ENCODE measurements around the gene ZNF358. TPM values are rescaled to one million over a fixed set of nuclear protein-coding genes. Genes with fewer than 3 reads are reported as not detected.

Gene ZNF358
- total RNA-seq, 3 donors from 2014 or later: 34.0 to 65.3 (median 34.7) TPM

DNA sequence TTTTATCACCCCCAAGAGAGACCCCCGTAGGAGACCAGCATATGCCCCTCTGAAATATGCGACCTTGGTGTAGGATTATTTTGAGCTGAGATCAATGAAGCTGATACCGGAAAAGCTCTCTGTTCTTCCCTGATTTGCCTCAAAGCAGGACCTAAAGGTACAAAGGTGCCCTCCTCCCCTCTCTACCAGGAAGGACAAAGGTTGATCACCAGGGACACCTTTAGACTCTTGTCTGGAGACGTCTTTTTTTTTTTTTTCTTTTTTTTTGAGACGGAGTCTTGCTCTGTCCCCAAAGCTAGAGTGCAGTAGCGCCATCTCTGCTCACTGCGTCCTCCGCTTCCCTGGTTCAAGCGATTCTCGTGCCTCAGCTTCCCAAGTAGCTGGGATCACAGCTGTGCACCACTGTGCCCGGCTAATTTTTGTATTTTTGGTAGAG, 26.3 kb upstream of the ZNF358 start:
- Histone ChIP-seq H3K4me1 (peaks cover 0 to 6% of the 10 kb centered on the region in 2 donors), H3K27ac (peak overlapping the region in 1 of 2 donors; percentile 95), H3K9me3 (no peaks in the 10 kb centered on the region), H3K4me3 (peak overlapping the region in 2 of 3 donors; percentile 65 to 75), H3K27me3 (no peaks in the 10 kb centered on the region), H3K36me3 (no peaks in the 10 kb centered on the region)
- DNase-seq (ENCODE audit: low spot score in 2 of 2): no peak
- intact Hi-C loops (cut with DNase I; ENCODE audit: low total_unique reads): no loop called here
- TF ChIP-seq POLR2AphosphoS5 (IDR thresholded peaks at IDR 0.05) (no peak), POLR2A (IDR thresholded peaks at IDR 0.05) (no peak)
- TF ChIP-seq, protein P1, sequence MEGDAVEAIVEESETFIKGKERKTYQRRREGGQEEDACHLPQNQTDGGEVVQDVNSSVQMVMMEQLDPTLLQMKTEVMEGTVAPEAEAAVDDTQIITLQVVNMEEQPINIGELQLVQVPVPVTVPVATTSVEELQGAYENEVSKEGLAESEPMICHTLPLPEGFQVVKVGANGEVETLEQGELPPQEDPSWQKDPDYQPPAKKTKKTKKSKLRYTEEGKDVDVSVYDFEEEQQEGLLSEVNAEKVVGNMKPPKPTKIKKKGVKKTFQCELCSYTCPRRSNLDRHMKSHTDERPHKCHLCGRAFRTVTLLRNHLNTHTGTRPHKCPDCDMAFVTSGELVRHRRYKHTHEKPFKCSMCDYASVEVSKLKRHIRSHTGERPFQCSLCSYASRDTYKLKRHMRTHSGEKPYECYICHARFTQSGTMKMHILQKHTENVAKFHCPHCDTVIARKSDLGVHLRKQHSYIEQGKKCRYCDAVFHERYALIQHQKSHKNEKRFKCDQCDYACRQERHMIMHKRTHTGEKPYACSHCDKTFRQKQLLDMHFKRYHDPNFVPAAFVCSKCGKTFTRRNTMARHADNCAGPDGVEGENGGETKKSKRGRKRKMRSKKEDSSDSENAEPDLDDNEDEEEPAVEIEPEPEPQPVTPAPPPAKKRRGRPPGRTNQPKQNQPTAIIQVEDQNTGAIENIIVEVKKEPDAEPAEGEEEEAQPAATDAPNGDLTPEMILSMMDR (IDR thresholded peaks at IDR 0.05): no peak

DNA sequence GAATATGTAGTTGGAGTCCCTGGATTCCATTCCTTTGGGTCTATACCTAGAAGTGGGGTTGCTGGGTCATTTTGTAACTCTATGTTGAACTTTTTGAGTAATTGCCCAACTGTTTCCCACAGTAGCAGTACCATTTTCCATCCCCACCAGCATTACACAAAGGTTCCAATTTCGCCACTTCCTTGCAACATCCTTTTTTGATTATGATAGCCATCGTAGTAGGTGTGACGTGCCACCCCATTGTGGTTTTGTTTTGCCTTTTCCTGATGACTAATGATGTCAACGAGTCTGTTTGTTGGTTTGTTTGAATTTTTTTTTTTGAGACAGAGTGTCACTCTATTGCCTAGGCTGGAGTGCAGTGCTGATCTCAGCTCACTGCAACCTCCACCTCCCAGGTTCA, 23.8 kb upstream of the ZNF358 start:
- H3K36me3 ChIP-seq: no peaks in the 10 kb centered on the region
- no peaks in the 10 kb centered on the region for H3K9me3 ChIP-seq
- no peak overlapping the region for H3K27ac ChIP-seq
- no peak overlapping the region for H3K4me3 ChIP-seq
- peaks cover 0 to 6% of the 10 kb centered on the region in 2 donors for H3K4me1 ChIP-seq
- intact Hi-C loops (cut with DNase I; ENCODE audit: low total_unique reads): no loop called here
- no peak for TF ChIP-seq POLR2AphosphoS5 (IDR thresholded peaks at IDR 0.05)
- no peak for TF ChIP-seq POLR2A (IDR thresholded peaks at IDR 0.05)
- TF ChIP-seq, protein P1 (IDR thresholded peaks at IDR 0.05): no peak
- H3K27me3 ChIP-seq: no peaks in the 10 kb centered on the region
- no peak for DNase-seq (ENCODE audit: low spot score in 2 of 2)

DNA sequence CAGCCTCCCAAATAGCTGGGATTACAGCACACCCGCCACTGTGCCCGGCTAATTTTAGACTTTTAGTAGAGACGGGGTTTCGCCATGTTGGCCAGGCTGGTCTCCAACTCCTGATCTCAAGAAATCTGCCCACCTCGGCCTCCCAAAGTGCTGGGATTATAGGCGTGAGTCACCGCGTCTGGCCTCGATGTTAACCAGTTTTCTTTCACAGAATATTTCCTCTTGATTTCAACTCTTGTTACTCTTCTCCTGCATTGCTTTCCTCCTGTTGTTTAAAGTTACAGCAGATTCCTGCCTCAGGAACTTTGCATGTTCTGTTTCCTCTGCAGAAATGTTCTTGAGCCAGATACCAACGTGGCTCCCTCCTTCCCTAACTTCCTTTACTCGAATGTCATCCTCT, 23.3 kb upstream of the ZNF358 start:
- no peak for DNase-seq (ENCODE audit: low spot score in 2 of 2)
- intact Hi-C loops (cut with DNase I; ENCODE audit: low total_unique reads): no loop called here
- Histone ChIP-seq H3K36me3 (no peaks in the 10 kb centered on the region), H3K9me3 (no peaks in the 10 kb centered on the region), H3K27ac (no peak overlapping the region), H3K4me1 (peaks cover 0 to 6% of the 10 kb centered on the region in 2 donors), H3K4me3 (no peak overlapping the region), H3K27me3 (no peaks in the 10 kb centered on the region)
- TF ChIP-seq, protein P1 (IDR thresholded peaks at IDR 0.05): no peak
- TF ChIP-seq POLR2AphosphoS5 (IDR thresholded peaks at IDR 0.05): no peak
- no peak for TF ChIP-seq POLR2A (IDR thresholded peaks at IDR 0.05)

DNA sequence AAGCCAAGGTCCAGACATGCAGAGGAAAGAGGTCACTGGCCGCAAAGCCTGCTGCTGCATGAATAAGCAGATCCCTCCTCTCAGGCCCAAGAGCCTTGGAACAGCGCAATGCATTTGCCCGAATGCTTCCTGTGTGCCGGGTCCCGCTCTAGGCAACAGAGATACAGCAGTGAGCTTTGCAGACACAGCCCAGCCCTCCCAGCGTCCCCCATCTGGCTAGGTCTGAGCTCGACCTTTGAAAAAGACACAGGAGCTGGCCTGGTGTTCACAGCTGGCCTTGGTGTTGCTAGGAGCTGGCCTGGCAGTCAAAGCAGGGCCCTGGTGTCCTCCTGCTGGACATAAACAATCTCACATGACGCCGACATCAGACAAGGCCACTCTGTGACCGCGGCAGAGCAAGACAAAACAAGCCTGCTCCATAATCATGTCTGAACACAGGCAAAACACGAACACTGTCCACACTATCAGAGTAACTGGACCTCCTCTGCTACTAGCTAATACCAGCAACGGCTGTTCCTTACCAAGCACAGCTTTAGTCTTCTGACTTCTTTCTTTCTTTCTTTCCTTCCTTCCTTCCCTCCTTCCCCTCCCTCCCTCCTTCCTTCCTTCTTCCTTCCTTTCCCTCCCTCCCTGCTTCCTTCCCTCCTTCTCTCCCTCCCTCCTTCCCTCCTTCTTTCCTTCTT, 21.3 kb upstream of the ZNF358 start:
- H3K27ac ChIP-seq: peak overlapping the region; percentile 74 to 86
- DNase-seq (ENCODE audit: low spot score in 2 of 2): peak in 1 of 2 donors; percentile 40

DNA sequence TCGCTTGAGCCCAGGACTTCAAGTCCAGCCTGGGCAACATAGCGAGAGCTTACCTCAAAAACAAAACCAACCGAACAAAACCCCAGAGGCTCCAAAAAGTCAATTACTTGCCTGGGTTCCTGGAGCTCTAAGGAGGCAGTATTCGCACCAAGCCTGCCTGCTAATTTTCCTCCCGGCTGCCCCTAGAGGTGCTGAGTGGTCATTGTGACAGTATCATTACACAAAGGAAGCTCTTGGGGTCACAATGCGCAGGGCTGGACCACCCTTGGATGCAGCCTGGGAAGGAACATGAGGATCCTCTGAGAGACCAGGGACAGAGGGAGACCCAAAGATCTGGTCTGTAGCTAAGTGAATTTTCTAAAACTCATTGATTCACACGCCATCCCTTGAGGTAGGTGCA, 18.6 kb upstream of the ZNF358 start:
- no peak overlapping the region for H3K4me3 ChIP-seq
- DNase-seq (ENCODE audit: low spot score in 2 of 2): no peak
- intact Hi-C loops (cut with DNase I; ENCODE audit: low total_unique reads): no loop called here
- TF ChIP-seq, protein P1 (IDR thresholded peaks at IDR 0.05): no peak
- TF ChIP-seq POLR2A (IDR thresholded peaks at IDR 0.05) (no peak), POLR2AphosphoS5 (IDR thresholded peaks at IDR 0.05) (no peak)
- H3K9me3 ChIP-seq: no peaks in the 10 kb centered on the region
- H3K36me3 ChIP-seq: no peaks in the 10 kb centered on the region
- no peak overlapping the region for H3K27ac ChIP-seq
- no peaks in the 10 kb centered on the region for H3K4me1 ChIP-seq
- H3K27me3 ChIP-seq: peaks cover 0 to 5% of the 10 kb centered on the region in 2 donors

More for the DNA sequence above, 21.3 kb upstream of the ZNF358 start:
- H3K9me3 ChIP-seq: no peaks in the 10 kb centered on the region
- H3K4me1 ChIP-seq: peaks cover 0 to 2% of the 10 kb centered on the region in 2 donors
- H3K4me3 ChIP-seq: peak overlapping the region in 1 of 3 donors; percentile 7
- no peaks in the 10 kb centered on the region for H3K27me3 ChIP-seq
- no peaks in the 10 kb centered on the region for H3K36me3 ChIP-seq
- intact Hi-C loops (cut with DNase I; ENCODE audit: low total_unique reads): no loop called here
- TF ChIP-seq, protein P1 (IDR thresholded peaks at IDR 0.05): peak in 1 of 3 donors; percentile 11
- TF ChIP-seq POLR2A (IDR thresholded peaks at IDR 0.05): no peak
- no peak for TF ChIP-seq POLR2AphosphoS5 (IDR thresholded peaks at IDR 0.05)

All from breast epithelium (tissue), 4 donors.